B cell (primary cell): ENCODE measurements around the gene SLC28A3. TPM values are rescaled to one million over a fixed set of nuclear protein-coding genes. Genes with fewer than 3 reads are reported as not detected.

Experiments
- ATAC-seq: fragments of 200-7000 bp; cut with Tn5 transposase; one replicate; pipeline ENCODE4 v1.10.0; 2021; ENCODE audit warnings: low read depth, mild to moderate bottlenecking, moderate number of reproducible peaks, moderate library complexity
- CTCF ChIA-PET: fragments of 350-600 bp; sonication (Branson Sonifier 250); formaldehyde crosslinking; loops from one replicate; lab custom pipeline; 2021; ENCODE audit warnings: antibody characterized with exemption, inconsistent platforms; lab: Charles Lee
- POLR2A ChIA-PET: fragments of 350-600 bp; sonication (Branson Sonifier 250); formaldehyde crosslinking; loops from one replicate; lab custom pipeline; 2021; ENCODE audit warnings: antibody characterized with exemption; lab: Charles Lee
- DNase-seq: peaks from one replicate; pipeline ENCODE4 v3.0.0; 2013
- H2AFZ ChIP-seq: 2 replicates; pipeline ENCODE4 v1.6.1; 2012; ENCODE audit warnings: mild to moderate bottlenecking, low read depth, low read length; ENCODE audit not compliant: insufficient read depth, poor library complexity, severe bottlenecking
- H3K27ac ChIP-seq, 2 donors: 1 replicate in 1 of 2; 2 replicates in 1 of 2; pipeline ENCODE4 v1.5.1; 2012 to 2013; ENCODE audit warnings: low read length in 2 of 2, mild to moderate bottlenecking in 2 of 2, moderate library complexity in 1 of 2
- H3K27me3 ChIP-seq, 4 experiments: fragments of 200-600 bp in 1 of 4; sonication (generic) in 1 of 4; replicated peaks in 1 of 4; 1 replicate in 2 of 4; 2 replicates in 2 of 4; pipeline versions ENCODE4 v1.6.1 to v1.7.0; 2013 to 2016; ENCODE audit warnings: low read length in 3 of 4, mild to moderate bottlenecking in 2 of 4, mixed read lengths in 1 of 4, moderate library complexity in 1 of 4; ENCODE audit not compliant: insufficient read depth in 4 of 4, control insufficient read depth in 3 of 4; ENCODE audit errors: control extremely low read depth in 1 of 4
- H3K36me3 ChIP-seq, 2 experiments: replicated peaks in 1 of 2; 1 replicate in 1 of 2; 2 replicates in 1 of 2; pipeline versions ENCODE4 v1.6.1 to v1.7.1; 2013; ENCODE audit warnings: low read length in 1 of 2; ENCODE audit not compliant: insufficient read depth in 2 of 2, control insufficient read depth in 1 of 2; ENCODE audit errors: control extremely low read depth in 1 of 2, extremely low read depth in 1 of 2
- H3K4me1 ChIP-seq, 2 donors: fragments of 200-600 bp in 1 of 2; sonication (generic) in 1 of 2; 1 replicate in 1 of 2; 2 replicates in 1 of 2; pipeline versions ENCODE4 v1.5.1 to v1.6.1; 2013 to 2017; ENCODE audit warnings: low read length in 2 of 2; ENCODE audit not compliant: control insufficient read depth in 2 of 2, insufficient read depth in 2 of 2
- H3K4me2 ChIP-seq: replicated peaks from 2 replicates; pipeline ENCODE3; 2012; ENCODE audit warnings: mild to moderate bottlenecking, low read depth, low read length; ENCODE audit not compliant: poor library complexity, severe bottlenecking
- H3K4me3 ChIP-seq, 5 experiments: fragments of 200-600 bp in 1 of 5; sonication (generic) in 1 of 5; 1 replicate in 3 of 5; 2 replicates in 2 of 5; pipeline versions ENCODE4 v1.5.1 to v1.7.0; 2011 to 2016; ENCODE audit warnings: low read length in 4 of 5, mild to moderate bottlenecking in 4 of 5, low read depth in 2 of 5, control low read depth in 1 of 5, moderate library complexity in 1 of 5; ENCODE audit not compliant: insufficient read depth in 1 of 5; ENCODE audit errors: control extremely low read depth in 1 of 5, extremely low read depth in 1 of 5
- H3K79me2 ChIP-seq: fragments of 200-600 bp; sonication (generic); one replicate; pipeline ENCODE4 v1.6.0; 2016; ENCODE audit warnings: low read length; ENCODE audit not compliant: control insufficient read depth, insufficient read depth
- H3K9ac ChIP-seq: fragments of 200-600 bp; sonication (generic); 2 replicates; pipeline ENCODE4 v1.6.1; 2017; ENCODE audit warnings: mild to moderate bottlenecking, low read length, moderate library complexity
- H3K9me3 ChIP-seq, 3 donors: one replicate each; pipeline versions ENCODE4 v1.6.1 to v1.7.1; 2013; ENCODE audit warnings: low read length in 2 of 3; ENCODE audit not compliant: control insufficient read depth in 2 of 3, insufficient read depth in 1 of 3; ENCODE audit errors: control extremely low read depth in 1 of 3
- H4K20me1 ChIP-seq: 2 replicates; pipeline ENCODE4 v1.6.0; 2012; ENCODE audit warnings: mild to moderate bottlenecking, low read length; ENCODE audit not compliant: insufficient read depth, control insufficient read depth, poor library complexity, severe bottlenecking
- H3K27ac Mint-ChIP-seq: one replicate; pipeline ENCODE4 v1.8.0; 2021; ENCODE audit warnings: mixed read lengths
- H3K27me3 Mint-ChIP-seq: one replicate; pipeline ENCODE4 v1.8.0; 2021; ENCODE audit warnings: mixed read lengths
- H3K4me1 Mint-ChIP-seq: one replicate; pipeline ENCODE4 v1.8.0; 2021; ENCODE audit warnings: mixed read lengths
- H3K4me3 Mint-ChIP-seq: one replicate; pipeline ENCODE4 v1.8.0; 2021; ENCODE audit warnings: mixed read lengths
- H3K9me3 Mint-ChIP-seq: one replicate; pipeline ENCODE4 v1.8.0; 2022; ENCODE audit warnings: mixed read lengths; ENCODE audit not compliant: insufficient read depth
- CTCF ChIP-seq: fragments of 200-600 bp; IDR thresholded peaks from one replicate; pipeline ENCODE4 v1.8.0; 2022; ENCODE audit warnings: antibody characterized with exemption, mild to moderate bottlenecking
- EZH2 ChIP-seq: IDR thresholded peaks from 2 replicates; pipeline ENCODE4 v1.6.1; 2012; ENCODE audit warnings: borderline replicate concordance, low read depth, mild to moderate bottlenecking, moderate library complexity, low read length; ENCODE audit not compliant: insufficient read depth, poor library complexity, severe bottlenecking
- WGBS: methylation state at CpG from one replicate; pipeline ENCODE4 v1.1.5; 2013; ENCODE audit warnings: missing lambda C conversion rate; ENCODE audit not compliant: insufficient coverage; 5-methylcytosine and 5-hydroxymethylcytosine counted together
- intact Hi-C: fragments of 100-400 bp; cut with micrococcal nuclease; formaldehyde crosslinking; loops from one replicate; pipeline ENCODE4 v1.10.0; 2022
- polyA plus RNA-seq: library from polyadenylated mRNA; depleted of rRNA; stranded (reverse); fragments of >200 nt; gene quantifications from 2 replicates; pipeline ENCODE4 v1.2.3, GENCODE V29; 2012
- total RNA-seq, 2 donors: library from RNA; stranded (reverse); fragments of 120-200 nt in 1 of 2; gene quantifications; 1 replicate in 1 of 2; 2 replicates in 1 of 2; pipeline versions ENCODE4 v1.2.3 to v1.2.4, GENCODE V29; 2013 to 2022

Gene SLC28A3
- total and polyA plus RNA-seq, 2 donors (not counting 1 experiment from before 2014, with no cell fraction given): not detected

- Histone ChIP-seq H3K79me2 (no peaks in the 10 kb centered on the region), H3K9me3 (no peaks in the 10 kb centered on the region), H3K36me3 (no peaks in the 10 kb centered on the region), H3K9ac (no peak overlapping the region), H3K27ac (no peak overlapping the region), H3K27me3 (peaks cover 0 to 4% (median 0%) of the 10 kb centered on the region in 4 experiments), H3K4me1 (no peaks in the 10 kb centered on the region), H4K20me1 (no peaks in the 10 kb centered on the region), H2AFZ (no peak overlapping the region), H3K4me2 (no peak overlapping the region), H3K4me3 (no peak overlapping the region)
- H3K27ac Mint-ChIP-seq: no peak overlapping the region
- CTCF ChIA-PET: no interaction called here
- intact Hi-C loops: no loop called here
- peaks cover 9% of the 10 kb centered on the region for H3K27me3 Mint-ChIP-seq
- H3K4me3 Mint-ChIP-seq: no peak overlapping the region
- ATAC-seq (no peak), DNase-seq (no peak)
- no peaks in the 10 kb centered on the region for H3K4me1 Mint-ChIP-seq
- WGBS: 87% methylated on average over 3 of the region's 5 CpGs
- TF ChIP-seq EZH2 (no peak), CTCF (no peak)
- H3K9me3 Mint-ChIP-seq: no peaks in the 10 kb centered on the region
- POLR2A ChIA-PET: no interaction called here
These were observed 112.3 kb downstream of the SLC28A3 start for GRCh38 chr9:84228130-84228720.

- WGBS: no CpG with 5 or more reads among the region's 1 CpG
- no peaks in the 10 kb centered on the region for H4K20me1 ChIP-seq
- ChIA-PET POLR2A (no interaction called here), CTCF (no interaction called here)
- DNase-seq (no peak), ATAC-seq (no peak)
- H3K9me3 Mint-ChIP-seq: peaks cover 5% of the 10 kb centered on the region
- H3K27me3 Mint-ChIP-seq: peaks cover 6% of the 10 kb centered on the region
- H3K4me1 Mint-ChIP-seq: no peaks in the 10 kb centered on the region
- no peak overlapping the region for H2AFZ ChIP-seq
- H3K9me3 ChIP-seq: peaks cover 0 to 3% (median 0%) of the 10 kb centered on the region in 3 donors
- TF ChIP-seq EZH2: no peak
- no peak for TF ChIP-seq CTCF
- no peaks in the 10 kb centered on the region for H3K79me2 ChIP-seq
- intact Hi-C loops: no loop called here
- H3K4me1 ChIP-seq: no peaks in the 10 kb centered on the region
- no peak overlapping the region for H3K9ac ChIP-seq
- H3K4me2 ChIP-seq: no peak overlapping the region
- H3K27ac ChIP-seq: no peak overlapping the region
- no peak overlapping the region for H3K4me3 Mint-ChIP-seq
- no peak overlapping the region for H3K27ac Mint-ChIP-seq
- no peak overlapping the region for H3K4me3 ChIP-seq
- peaks cover 0 to 4% (median 0%) of the 10 kb centered on the region in 4 experiments for H3K27me3 ChIP-seq
- H3K36me3 ChIP-seq: no peaks in the 10 kb centered on the region
These were observed 114.4 kb downstream of the SLC28A3 start for GRCh38 chr9:84226126-84226525.
